HEK293T (cell line): Measurements from ENCODE around the gene FUT4.

Experiments used
- BHLHE40 ChIP-seq: fragments of 450-650 bp; IDR thresholded peaks from 2 replicates; pipeline ENCODE4 v1.6.1; 2016; ENCODE audit warnings: mild to moderate bottlenecking, moderate library complexity, borderline replicate concordance
- FOXM1 ChIP-seq: fragments of 450-650 bp; IDR thresholded peaks from 2 replicates; pipeline ENCODE4 v1.6.1; 2017; ENCODE audit warnings: mild to moderate bottlenecking, borderline replicate concordance
- SP1 ChIP-seq: fragments of 450-650 bp; IDR thresholded peaks from 2 replicates; pipeline ENCODE4 v1.6.1; 2017
- ZNF384 ChIP-seq: fragments of 450-650 bp; IDR thresholded peaks from 2 replicates; pipeline ENCODE4 v1.6.1; 2016

DNA sequence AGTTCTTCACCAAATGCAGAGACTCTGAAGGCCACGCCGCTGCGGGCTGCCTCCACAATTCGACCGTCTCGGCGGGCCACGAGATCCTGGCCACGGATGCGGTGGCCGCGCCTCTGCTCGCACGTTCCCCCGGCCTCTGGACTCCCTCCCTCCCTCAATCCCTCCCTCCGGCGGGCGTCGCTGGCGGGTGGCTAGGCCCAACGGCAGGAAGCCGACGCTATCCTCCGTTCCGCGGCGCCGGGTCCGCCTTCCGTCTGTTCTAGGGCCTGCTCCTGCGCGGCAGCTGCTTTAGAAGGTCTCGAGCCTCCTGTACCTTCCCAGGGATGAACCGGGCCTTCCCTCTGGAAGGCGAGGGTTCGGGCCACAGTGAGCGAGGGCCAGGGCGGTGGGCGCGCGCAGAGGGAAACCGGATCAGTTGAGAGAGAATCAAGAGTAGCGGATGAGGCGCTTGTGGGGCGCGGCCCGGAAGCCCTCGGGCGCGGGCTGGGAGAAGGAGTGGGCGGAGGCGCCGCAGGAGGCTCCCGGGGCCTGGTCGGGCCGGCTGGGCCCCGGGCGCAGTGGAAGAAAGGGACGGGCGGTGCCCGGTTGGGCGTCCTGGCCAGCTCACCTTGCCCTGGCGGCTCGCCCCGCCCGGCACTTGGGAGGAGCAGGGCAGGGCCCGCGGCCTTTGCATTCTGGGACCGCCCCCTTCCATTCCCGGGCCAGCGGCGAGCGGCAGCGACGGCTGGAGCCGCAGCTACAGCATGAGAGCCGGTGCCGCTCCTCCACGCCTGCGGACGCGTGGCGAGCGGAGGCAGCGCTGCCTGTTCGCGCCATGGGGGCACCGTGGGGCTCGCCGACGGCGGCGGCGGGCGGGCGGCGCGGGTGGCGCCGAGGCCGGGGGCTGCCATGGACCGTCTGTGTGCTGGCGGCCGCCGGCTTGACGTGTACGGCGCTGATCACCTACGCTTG, at the start of gene FUT4:
- TF ChIP-seq SP1 (no peak), FOXM1 (no peak), ZNF384 (no peak), BHLHE40 (no peak)
